GM12864 (cell line): ENCODE measurements around the gene MSI2.

ENCODE experiments used
- DNase-seq: peaks from one replicate; pipeline ENCODE4 v3.0.0-alpha.2; 2011; ENCODE audit warnings: low read depth
- H3K4me3 ChIP-seq: 2 replicates; pipeline ENCODE4 v1.5.1; 2011; ENCODE audit warnings: mild to moderate bottlenecking, low read depth, low read length, control low read depth
- CTCF ChIP-seq: IDR thresholded peaks from 2 replicates; pipeline ENCODE4 v1.5.1; 2011; ENCODE audit warnings: low read depth, mild to moderate bottlenecking, moderate library complexity, low read length, control low read depth, inconsistent platforms; ENCODE audit errors: missing control alignments

The MSI2 gene

GRCh38 chr17:57363998-57364643 is 107.8 kb downstream of the MSI2 start:
- no peak overlapping the region for H3K4me3 ChIP-seq
- no peak for TF ChIP-seq CTCF
- DNase-seq: no peak

- no peak for DNase-seq
- no peak overlapping the region for H3K4me3 ChIP-seq
These were observed 109.1 kb downstream of the MSI2 start for GRCh38 chr17:57365420-57365819.

GRCh38 chr17:57366177-57366557 is 109.8 kb downstream of the MSI2 start:
- TF ChIP-seq CTCF: no peak
- DNase-seq: no peak
- H3K4me3 ChIP-seq: no peak overlapping the region

More at GRCh38 chr17:57365420-57365819, 109.1 kb downstream of the MSI2 start:
- TF ChIP-seq CTCF: no peak

- TF ChIP-seq CTCF: no peak
- no peak overlapping the region for H3K4me3 ChIP-seq
- DNase-seq: no peak
These were observed 110.4 kb downstream of the MSI2 start for GRCh38 chr17:57366558-57367351.

- no peak overlapping the region for H3K4me3 ChIP-seq
- TF ChIP-seq CTCF: no peak
- DNase-seq: no peak
These were observed 112.5 kb downstream of the MSI2 start for GRCh38 chr17:57368637-57369336.

- H3K4me3 ChIP-seq: no peak overlapping the region
- TF ChIP-seq CTCF: no peak
- no peak for DNase-seq
These were observed 113.2 kb downstream of the MSI2 start for GRCh38 chr17:57369509-57369945.
